ENCODE measurements around the gene ICE1.

The ICE1 gene

GRCh38 chr5:5504325-5504724 lies 81.8 kb downstream of the ICE1 start:
- Histone ChIP-seq H3K27me3 (ENCODE audit: control insufficient read depth in 1 of 2, insufficient read depth in 1 of 2, low read length in 2 of 2) (peaks cover 3 to 4% of the 10 kb centered on the region in 2 experiments), H3K14ac (ENCODE audit: low read length in 2 of 2) (no peak overlapping the region), H2AK5ac (ENCODE audit: low read length, severe bottlenecking) (no peak overlapping the region), H3K18ac (ENCODE audit: low read depth in 1 of 2, low read length in 2 of 2) (no peak overlapping the region), H4K91ac (ENCODE audit: low read length) (no peak overlapping the region), H3K23ac (ENCODE audit: low read length in 2 of 2) (no peak overlapping the region), H2BK5ac (ENCODE audit: low read depth, low read length, poor library complexity, severe bottlenecking) (no peak overlapping the region), H3K4me1 (ENCODE audit: control insufficient read depth, insufficient read depth, low read depth, low read length) (no peaks in the 10 kb centered on the region), H3K9me3 (ENCODE audit: control insufficient read depth, low read length) (peaks cover 7% of the 10 kb centered on the region), H4K8ac (ENCODE audit: low read length) (no peak overlapping the region), H3K4ac (ENCODE audit: low read depth in 1 of 2, low read length in 2 of 2) (no peak overlapping the region), H3K27ac (ENCODE audit: low read length, poor library complexity, severe bottlenecking) (no peak overlapping the region), H3K9ac (ENCODE audit: low read length) (no peak overlapping the region), H2BK120ac (ENCODE audit: low read depth, low read length) (no peak overlapping the region), H2BK15ac (ENCODE audit: low read depth, poor library complexity, severe bottlenecking) (no peak overlapping the region), H3K79me1 (replicated peaks; ENCODE audit: low read length, poor library complexity, severe bottlenecking) (no peaks in the 10 kb centered on the region), H3K4me2 (ENCODE audit: low read length, poor library complexity, severe bottlenecking) (no peak overlapping the region), H2BK12ac (ENCODE audit: low read length in 2 of 2) (no peak overlapping the region), H3K36me3 (ENCODE audit: control insufficient read depth in 1 of 2, insufficient read depth in 2 of 2, low read depth in 1 of 2, low read length in 2 of 2) (no peaks in the 10 kb centered on the region), H3K4me3 (ENCODE audit: insufficient read depth in 1 of 2, low read depth in 1 of 2, low read length in 2 of 2) (no peak overlapping the region), H2AFZ (ENCODE audit: low read depth, low read length) (no peak overlapping the region)
- DNase-seq = no peak

DNA sequence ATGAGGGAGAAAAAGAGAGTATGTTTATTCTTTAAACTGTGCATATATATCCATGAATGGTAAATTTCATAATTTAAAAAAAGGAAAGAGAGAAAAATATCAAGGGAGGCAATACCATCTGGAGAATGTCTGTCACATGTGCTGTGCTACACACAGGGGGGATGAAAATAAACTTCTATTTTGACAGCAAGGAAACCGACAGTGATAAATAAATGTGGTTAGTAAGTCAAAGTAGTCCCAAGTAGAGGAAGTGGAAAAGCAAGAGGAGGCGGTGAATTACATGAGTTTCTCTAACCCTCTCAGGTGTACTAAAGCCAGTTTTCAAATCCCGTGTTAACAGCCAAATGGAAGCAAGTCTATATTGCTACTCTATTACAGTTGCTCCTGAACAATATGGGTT lies 83.3 kb downstream of the ICE1 start:
- Histone ChIP-seq H3K27me3 (ENCODE audit: control insufficient read depth in 1 of 2, insufficient read depth in 1 of 2, low read length in 2 of 2) (peaks cover 0 to 2% of the 10 kb centered on the region in 2 experiments), H3K79me1 (replicated peaks; ENCODE audit: low read length, poor library complexity, severe bottlenecking) (no peaks in the 10 kb centered on the region), H2BK120ac (ENCODE audit: low read depth, low read length) (no peak overlapping the region), H3K4me2 (ENCODE audit: low read length, poor library complexity, severe bottlenecking) (no peak overlapping the region), H2AFZ (ENCODE audit: low read depth, low read length) (no peak overlapping the region), H3K36me3 (ENCODE audit: control insufficient read depth in 1 of 2, insufficient read depth in 2 of 2, low read depth in 1 of 2, low read length in 2 of 2) (no peaks in the 10 kb centered on the region), H4K91ac (ENCODE audit: low read length) (no peak overlapping the region), H3K27ac (ENCODE audit: low read length, poor library complexity, severe bottlenecking) (no peak overlapping the region), H3K9ac (ENCODE audit: low read length) (no peak overlapping the region), H2BK12ac (ENCODE audit: low read length in 2 of 2) (no peak overlapping the region), H3K9me3 (ENCODE audit: control insufficient read depth, low read length) (peaks cover 7% of the 10 kb centered on the region), H3K18ac (ENCODE audit: low read depth in 1 of 2, low read length in 2 of 2) (no peak overlapping the region), H3K14ac (ENCODE audit: low read length in 2 of 2) (no peak overlapping the region), H3K4ac (ENCODE audit: low read depth in 1 of 2, low read length in 2 of 2) (no peak overlapping the region), H2BK5ac (ENCODE audit: low read depth, low read length, poor library complexity, severe bottlenecking) (no peak overlapping the region), H3K4me3 (ENCODE audit: insufficient read depth in 1 of 2, low read depth in 1 of 2, low read length in 2 of 2) (no peak overlapping the region), H3K23ac (ENCODE audit: low read length in 2 of 2) (no peak overlapping the region), H4K8ac (ENCODE audit: low read length) (no peak overlapping the region), H3K4me1 (ENCODE audit: control insufficient read depth, insufficient read depth, low read depth, low read length) (no peaks in the 10 kb centered on the region), H2AK5ac (ENCODE audit: low read length, severe bottlenecking) (no peak overlapping the region), H2BK15ac (ENCODE audit: low read depth, poor library complexity, severe bottlenecking) (no peak overlapping the region)
- 72% methylated on average over 3 of the region's 3 CpGs for WGBS
- no peak for DNase-seq

DNA sequence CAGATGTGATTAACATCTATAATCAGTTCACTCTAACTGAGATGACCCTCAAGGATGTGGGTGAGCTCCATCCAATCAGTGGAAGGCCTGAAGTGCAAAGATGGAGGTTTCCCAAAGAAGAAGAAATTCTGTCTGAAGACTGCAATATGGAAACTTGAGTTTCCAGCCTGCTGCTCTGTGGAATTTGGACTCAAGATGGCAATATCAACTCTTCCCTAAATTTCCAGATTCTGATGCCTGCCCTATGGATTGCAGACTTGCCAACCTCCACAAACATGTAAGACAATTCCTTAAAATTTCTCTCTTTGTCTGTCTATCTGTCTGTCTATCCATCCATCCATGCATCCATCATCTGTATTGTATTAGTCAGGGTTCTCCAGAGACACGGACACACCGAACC lies 85.9 kb downstream of the ICE1 start:
- Histone ChIP-seq H3K23ac (ENCODE audit: low read length in 2 of 2) (no peak overlapping the region), H3K4me2 (ENCODE audit: low read length, poor library complexity, severe bottlenecking) (no peak overlapping the region), H2BK120ac (ENCODE audit: low read depth, low read length) (no peak overlapping the region), H2AFZ (ENCODE audit: low read depth, low read length) (no peak overlapping the region), H3K9ac (ENCODE audit: low read length) (no peak overlapping the region), H2AK5ac (ENCODE audit: low read length, severe bottlenecking) (no peak overlapping the region), H3K4me1 (ENCODE audit: control insufficient read depth, insufficient read depth, low read depth, low read length) (no peaks in the 10 kb centered on the region), H3K4ac (ENCODE audit: low read depth in 1 of 2, low read length in 2 of 2) (no peak overlapping the region), H3K14ac (ENCODE audit: low read length in 2 of 2) (no peak overlapping the region), H3K18ac (ENCODE audit: low read depth in 1 of 2, low read length in 2 of 2) (no peak overlapping the region), H4K8ac (ENCODE audit: low read length) (no peak overlapping the region), H3K79me1 (replicated peaks; ENCODE audit: low read length, poor library complexity, severe bottlenecking) (no peaks in the 10 kb centered on the region), H3K27me3 (ENCODE audit: control insufficient read depth in 1 of 2, insufficient read depth in 1 of 2, low read length in 2 of 2) (peaks cover 0 to 5% of the 10 kb centered on the region in 2 experiments), H2BK15ac (ENCODE audit: low read depth, poor library complexity, severe bottlenecking) (no peak overlapping the region), H3K27ac (ENCODE audit: low read length, poor library complexity, severe bottlenecking) (no peak overlapping the region), H3K9me3 (ENCODE audit: control insufficient read depth, low read length) (peaks cover 7% of the 10 kb centered on the region), H2BK12ac (ENCODE audit: low read length in 2 of 2) (no peak overlapping the region), H2BK5ac (ENCODE audit: low read depth, low read length, poor library complexity, severe bottlenecking) (no peak overlapping the region), H3K4me3 (ENCODE audit: insufficient read depth in 1 of 2, low read depth in 1 of 2, low read length in 2 of 2) (no peak overlapping the region), H4K91ac (ENCODE audit: low read length) (no peak overlapping the region), H3K36me3 (ENCODE audit: control insufficient read depth in 1 of 2, insufficient read depth in 2 of 2, low read depth in 1 of 2, low read length in 2 of 2) (no peaks in the 10 kb centered on the region)
- DNase-seq = no peak
- WGBS = 93% methylated on average over 2 of the region's 2 CpGs

- H2AFZ ChIP-seq (ENCODE audit: low read depth, low read length) = no peak overlapping the region
- no peak overlapping the region for H3K27ac ChIP-seq (ENCODE audit: low read length, poor library complexity, severe bottlenecking)
- 78% methylated on average over 9 of the region's 11 CpGs for WGBS
- H4K8ac ChIP-seq (ENCODE audit: low read length) = no peak overlapping the region
- no peaks in the 10 kb centered on the region for H3K36me3 ChIP-seq (ENCODE audit: control insufficient read depth in 1 of 2, insufficient read depth in 2 of 2, low read depth in 1 of 2, low read length in 2 of 2)
- no peak overlapping the region for H3K18ac ChIP-seq (ENCODE audit: low read depth in 1 of 2, low read length in 2 of 2)
- H3K4me2 ChIP-seq (ENCODE audit: low read length, poor library complexity, severe bottlenecking) = no peak overlapping the region
- no peak for DNase-seq
- no peaks in the 10 kb centered on the region for H3K79me1 ChIP-seq (replicated peaks; ENCODE audit: low read length, poor library complexity, severe bottlenecking)
- no peak overlapping the region for H3K14ac ChIP-seq (ENCODE audit: low read length in 2 of 2)
- no peaks in the 10 kb centered on the region for H3K4me1 ChIP-seq (ENCODE audit: control insufficient read depth, insufficient read depth, low read depth, low read length)
- no peak overlapping the region for H4K91ac ChIP-seq (ENCODE audit: low read length)
- H3K9ac ChIP-seq (ENCODE audit: low read length) = no peak overlapping the region
- no peak overlapping the region for H3K4ac ChIP-seq (ENCODE audit: low read depth in 1 of 2, low read length in 2 of 2)
- no peak overlapping the region for H3K4me3 ChIP-seq (ENCODE audit: insufficient read depth in 1 of 2, low read depth in 1 of 2, low read length in 2 of 2)
- no peak overlapping the region for H2BK12ac ChIP-seq (ENCODE audit: low read length in 2 of 2)
- H3K27me3 ChIP-seq (ENCODE audit: control insufficient read depth in 1 of 2, insufficient read depth in 1 of 2, low read length in 2 of 2) = peaks cover 0 to 5% of the 10 kb centered on the region in 2 experiments
- no peak overlapping the region for H3K23ac ChIP-seq (ENCODE audit: low read length in 2 of 2)
- no peak overlapping the region for H2BK5ac ChIP-seq (ENCODE audit: low read depth, low read length, poor library complexity, severe bottlenecking)
- no peak overlapping the region for H2BK15ac ChIP-seq (ENCODE audit: low read depth, poor library complexity, severe bottlenecking)
- no peaks in the 10 kb centered on the region for H3K9me3 ChIP-seq (ENCODE audit: control insufficient read depth, low read length)
- H2AK5ac ChIP-seq (ENCODE audit: low read length, severe bottlenecking) = no peak overlapping the region
- H2BK120ac ChIP-seq (ENCODE audit: low read depth, low read length) = no peak overlapping the region
Measured at GRCh38 chr5:5511904-5512416, 89.5 kb downstream of the ICE1 start.
